GM19328 (cell line): ENCODE results near the gene LMO2.
"Not testable (repeated sequence)": the region's sequence is repeated elsewhere in the genome, so short reads cannot be mapped to it uniquely, and the experiment has no call there.

Experiments
- ATAC-seq: cut with Tn5 transposase; IDR thresholded peaks from one replicate; pipeline ENCODE4 v1.9.1; 2021; ENCODE audit warnings: mild to moderate bottlenecking, moderate library complexity; ENCODE audit not compliant: unreplicated experiment

Gene LMO2

DNA sequence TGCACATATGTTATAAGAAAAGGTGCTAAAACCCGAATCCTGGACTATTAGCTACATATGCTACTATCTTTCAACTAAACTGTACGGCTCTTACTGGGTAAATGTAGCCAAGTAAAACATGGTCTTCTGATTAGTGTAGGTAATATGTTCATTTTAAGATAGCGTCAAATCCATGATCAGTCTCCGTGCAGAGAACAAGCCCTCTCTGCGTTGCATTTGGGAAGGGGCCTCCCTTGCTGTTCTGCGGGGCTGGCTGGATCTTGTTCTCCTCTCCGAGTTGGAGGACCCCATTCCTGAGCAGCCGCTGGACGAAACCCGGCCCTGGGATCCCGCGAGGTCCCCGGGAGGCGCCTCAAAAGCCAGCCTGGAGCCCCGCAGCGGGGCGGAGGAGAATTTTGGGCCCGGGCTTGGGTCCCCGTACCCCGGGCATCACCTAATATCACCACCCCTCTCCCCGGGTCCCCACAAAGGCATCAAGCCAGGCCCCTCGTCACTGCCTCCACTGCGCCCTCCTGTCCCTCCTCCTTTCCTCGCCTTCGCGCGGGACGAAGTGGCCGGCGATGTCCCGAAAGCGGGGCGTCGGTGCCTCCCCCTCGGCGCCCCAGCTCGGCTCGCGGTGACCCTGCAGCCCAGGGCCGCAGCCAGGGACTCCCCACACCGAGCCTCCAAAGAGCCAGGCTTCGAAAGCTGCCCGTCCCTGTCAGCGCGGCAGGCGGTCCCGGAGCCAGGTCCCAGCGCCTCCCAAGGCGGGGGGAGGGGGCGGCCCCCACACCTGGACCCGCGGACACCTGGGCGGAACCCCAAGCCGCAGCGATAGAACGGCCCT, 63.1 kb downstream of the LMO2 start:
- ATAC-seq, result no peak

DNA sequence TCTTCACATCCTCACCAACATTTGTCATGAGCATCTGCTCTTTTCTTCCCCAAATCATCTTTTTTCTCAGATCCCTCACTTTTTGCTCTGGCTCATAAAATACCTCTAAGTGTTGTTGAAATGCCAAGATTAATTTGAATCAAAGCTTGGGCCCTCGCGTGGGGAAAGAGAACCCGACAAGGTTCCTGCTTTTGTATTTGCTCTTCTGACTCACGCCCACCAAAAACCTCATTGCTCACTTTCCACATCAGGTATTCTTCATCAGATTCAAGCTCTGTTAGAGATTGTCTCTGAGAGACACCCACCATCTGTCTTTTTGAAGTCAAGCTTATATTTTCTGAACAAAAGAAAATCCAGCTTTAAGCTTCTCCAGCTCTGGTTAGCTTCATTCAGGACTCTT, 64.7 kb downstream of the LMO2 start:
- no peak for ATAC-seq

DNA sequence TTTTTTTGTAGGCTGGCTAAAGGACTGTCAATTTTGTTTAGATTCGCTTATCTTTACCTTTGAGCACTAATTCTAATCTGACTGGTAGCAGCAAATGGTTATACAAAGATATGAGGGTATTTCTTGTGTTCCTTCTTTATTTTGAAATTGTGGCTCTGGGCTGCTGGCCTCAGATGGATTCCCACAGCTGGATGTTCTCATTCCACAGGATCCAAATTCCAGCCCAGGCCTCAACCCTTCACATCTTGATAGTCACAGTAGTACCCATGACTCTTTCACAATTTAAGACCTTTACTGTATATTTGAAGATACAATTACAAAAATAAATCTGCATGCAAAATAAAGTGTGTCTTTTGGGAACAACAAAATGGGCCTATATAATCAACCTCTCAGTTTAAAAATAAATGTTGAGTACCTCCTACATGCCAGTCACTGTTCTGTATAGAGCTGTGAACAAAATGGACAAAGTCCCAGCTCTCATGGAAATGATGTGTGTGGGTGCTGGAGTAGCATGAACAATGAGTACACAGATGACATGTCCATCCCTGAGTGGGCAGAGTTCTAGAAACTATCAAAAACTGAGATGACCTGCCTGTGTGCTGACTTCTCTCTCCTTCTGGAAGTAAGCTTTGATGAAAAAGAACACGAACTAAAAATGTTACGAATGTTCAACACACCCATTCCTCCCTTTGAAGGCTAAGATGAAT, 65.9 kb downstream of the LMO2 start:
- no peak for ATAC-seq

DNA sequence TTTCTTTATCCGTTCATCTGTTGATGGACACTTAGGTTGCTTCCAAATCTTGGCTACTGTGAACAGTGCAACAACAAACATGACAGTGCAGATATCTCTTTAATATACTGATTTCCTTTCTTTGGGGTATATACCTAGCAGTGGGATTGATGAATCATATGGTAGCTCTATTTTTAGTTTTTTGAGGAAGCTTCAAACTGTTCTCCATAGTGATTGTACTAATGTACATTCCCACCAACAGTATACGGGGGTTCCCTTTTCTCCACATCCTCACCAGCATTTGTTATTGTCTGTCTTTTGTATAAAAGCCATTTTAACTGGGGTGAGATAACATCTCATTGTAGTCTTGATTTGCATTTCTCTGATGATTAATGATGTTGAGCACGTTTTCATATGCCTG, 68.9 kb downstream of the LMO2 start:
- not testable (repeated sequence) for ATAC-seq

DNA sequence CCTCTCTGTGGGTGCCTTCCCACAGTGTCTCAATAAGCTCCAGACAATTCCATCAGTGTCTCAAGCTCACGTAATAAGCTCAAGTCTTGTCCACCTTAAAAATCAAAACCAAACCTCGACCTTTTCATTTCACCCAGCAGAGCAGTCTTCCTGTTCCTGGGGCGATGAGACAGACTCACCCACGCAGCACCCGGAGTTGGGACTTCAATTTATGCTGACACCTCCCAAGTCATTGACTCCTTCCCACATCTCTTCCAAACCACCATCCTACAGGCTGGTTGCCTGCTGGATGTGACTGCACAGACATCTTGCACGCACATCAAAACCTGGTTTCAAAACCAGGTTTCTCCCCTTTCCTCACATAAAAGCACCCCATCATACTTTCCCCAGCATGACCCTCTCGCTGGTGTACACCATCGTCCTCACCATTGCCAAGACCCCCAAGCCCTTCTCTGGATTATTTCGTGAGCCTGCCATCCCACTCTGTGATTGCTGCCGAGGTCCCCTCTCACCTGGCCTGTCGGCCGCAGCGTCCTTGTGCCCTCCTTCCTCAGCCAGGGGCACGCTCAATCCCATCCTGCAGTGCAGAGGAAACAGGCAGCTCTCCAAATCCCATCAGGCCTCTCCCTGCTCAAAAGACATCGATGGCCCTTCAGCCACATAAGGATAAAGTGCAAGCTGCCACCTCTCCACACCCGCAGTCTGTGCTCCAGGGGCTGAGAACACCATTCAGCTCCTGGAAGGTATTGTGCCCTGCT, 72.4 kb downstream of the LMO2 start:
- no peak for ATAC-seq
